HepG2 (cell line): ENCODE measurements around the gene SPAG9. TPM values are rescaled to one million over a fixed set of nuclear protein-coding genes. Genes with fewer than 3 reads are reported as not detected.
A peak's percentile ranks its signal among the peaks of the same experiment; 100 is the strongest.

Experiments used
- ATF4 ChIP-seq, 2 experiments: fragments of 450-650 bp in 1 of 2; sonication (generic) in 1 of 2; formaldehyde crosslinking; IDR thresholded peaks; 2 replicates each; pipeline versions ENCODE4 v1.5.0 to v1.8.0; 2020 to 2022; ENCODE audit warnings: mild to moderate bottlenecking in 1 of 2, missing genetic modification reagents in 1 of 2
- CEBPG ChIP-seq: IDR thresholded peaks from 2 replicates; pipeline ENCODE4 v1.6.1; 2016
- DMAP1 ChIP-seq: IDR thresholded peaks from 2 replicates; pipeline ENCODE4 v1.6.1; 2016
- EHMT2 ChIP-seq: fragments of 200-600 bp; sonication (generic); IDR thresholded peaks from 2 replicates; pipeline ENCODE4 v1.7.0; 2017; ENCODE audit warnings: antibody characterized with exemption, low read depth, low read length, borderline replicate concordance
- NFATC3 ChIP-seq: sonication (generic); formaldehyde crosslinking; IDR thresholded peaks from 2 replicates; pipeline ENCODE4 v1.5.1; 2020; ENCODE audit warnings: mild to moderate bottlenecking, missing genetic modification reagents
- NFIC ChIP-seq: IDR thresholded peaks from 2 replicates; pipeline ENCODE4 v1.6.1; 2012; ENCODE audit warnings: mild to moderate bottlenecking, low read length, inconsistent platforms
- NR2F6 ChIP-seq, 2 experiments: IDR thresholded peaks; 2 replicates each; pipeline ENCODE4 v1.6.1; 2016; ENCODE audit warnings: antibody characterized with exemption in 1 of 2, mild to moderate bottlenecking in 1 of 2
- PLRG1 ChIP-seq: fragments of 450-650 bp; conservative IDR thresholded peaks from 2 replicates; pipeline ENCODE4 v1.6.1; 2016
- POLR2AphosphoS5 ChIP-seq: IDR thresholded peaks from 2 replicates; pipeline ENCODE4 v1.6.1; 2012; ENCODE audit warnings: low read depth, low read length
- SIX4 ChIP-seq: sonication (generic); formaldehyde crosslinking; IDR thresholded peaks from 2 replicates; pipeline ENCODE4 v1.4.0; 2020; ENCODE audit warnings: missing genetic modification reagents
- SMAD9 ChIP-seq: sonication (generic); formaldehyde crosslinking; IDR thresholded peaks from 2 replicates; pipeline ENCODE4 v1.5.1; 2020; ENCODE audit warnings: mild to moderate bottlenecking, missing genetic modification reagents
- SSRP1 ChIP-seq: IDR thresholded peaks from 2 replicates; pipeline ENCODE4 v1.6.1; 2016; ENCODE audit warnings: control low read depth
- YEATS2 ChIP-seq: sonication (generic); formaldehyde crosslinking; IDR thresholded peaks from 2 replicates; pipeline ENCODE4 v1.4.0; 2020; ENCODE audit warnings: missing genetic modification reagents, borderline replicate concordance
- ZNF101 ChIP-seq: sonication (generic); formaldehyde crosslinking; IDR thresholded peaks from 2 replicates; pipeline ENCODE4 v1.4.0; 2020; ENCODE audit warnings: mild to moderate bottlenecking, low read depth, missing genetic modification reagents, borderline replicate concordance
- ZNF30 ChIP-seq: sonication (generic); formaldehyde crosslinking; IDR thresholded peaks from 2 replicates; pipeline ENCODE4 v1.5.0; 2020; ENCODE audit warnings: mild to moderate bottlenecking, missing genetic modification reagents
- ZNF326 ChIP-seq: sonication (generic); formaldehyde crosslinking; IDR thresholded peaks from 2 replicates; pipeline ENCODE4 v1.4.0; 2020; ENCODE audit warnings: missing genetic modification reagents, borderline replicate concordance
- ZNF414 ChIP-seq: sonication (generic); formaldehyde crosslinking; IDR thresholded peaks from 2 replicates; pipeline ENCODE4 v1.5.0; 2020; ENCODE audit warnings: missing genetic modification reagents
- ZNF563 ChIP-seq: sonication (generic); formaldehyde crosslinking; IDR thresholded peaks from 2 replicates; pipeline ENCODE4 v1.8.0; 2022; ENCODE audit warnings: mild to moderate bottlenecking, moderate library complexity, missing genetic modification reagents
- ZNF598 ChIP-seq: sonication (generic); formaldehyde crosslinking; IDR thresholded peaks from 2 replicates; pipeline ENCODE4 v1.5.1; 2020; ENCODE audit warnings: mild to moderate bottlenecking, missing genetic modification reagents, borderline replicate concordance
- ZNF7 ChIP-seq: IDR thresholded peaks from 2 replicates; pipeline ENCODE4 v1.6.1; 2016; ENCODE audit warnings: missing biosample characterization, missing genetic modification reagents
- ZNF775 ChIP-seq: sonication (generic); formaldehyde crosslinking; IDR thresholded peaks from 2 replicates; pipeline ENCODE4 v1.4.0; 2020; ENCODE audit warnings: missing genetic modification reagents, mild to moderate bottlenecking, moderate library complexity, borderline replicate concordance
- ZSCAN29 ChIP-seq: sonication (generic); formaldehyde crosslinking; conservative IDR thresholded peaks from 2 replicates; pipeline ENCODE4 v1.4.0; 2020; ENCODE audit warnings: mild to moderate bottlenecking, missing genetic modification reagents
- polyA plus RNA-seq, 8 experiments: library from polyadenylated mRNA; depleted of rRNA in 3 of 8; stranded (reverse) in 7 of 8; unstranded in 1 of 8; fragments of >200 nt; fragmentation: Illumina TruSeq in 4 of 8; extraction: Trizol in 4 of 8; gene quantifications; 2 replicates each; pipeline versions ENCODE4 v1.2.1 to v1.2.3, GENCODE V29; 2011 to 2016; ENCODE audit warnings: low read depth in 4 of 8, missing spikeins in 1 of 8, mixed read lengths in 1 of 8; ENCODE audit not compliant: insufficient read depth in 1 of 8
- total RNA-seq, 5 experiments: library from RNA; depleted of rRNA; stranded (reverse); fragments of >200 nt; fragmentation: Illumina TruSeq; extraction: Trizol; gene quantifications; 2 replicates each; pipeline ENCODE4 v1.2.3, GENCODE V29; 2016; ENCODE audit warnings: low read depth in 1 of 5
- TF ChIP-seq, protein P1 (sequence below): sonication (generic); formaldehyde crosslinking; IDR thresholded peaks from 2 replicates; pipeline ENCODE4 v1.5.0; 2020; ENCODE audit warnings: missing genetic modification reagents
- TF ChIP-seq, protein P2 (sequence below): sonication (generic); formaldehyde crosslinking; IDR thresholded peaks from 2 replicates; pipeline ENCODE4 v1.4.0; 2020; ENCODE audit warnings: missing genetic modification reagents

The SPAG9 gene
- total and polyA plus RNA-seq, 2 of the 13 experiments (the other 11 are each of a cell fraction or from before 2014, with no cell fraction given) = 43.2 to 78.6 TPM

DNA sequence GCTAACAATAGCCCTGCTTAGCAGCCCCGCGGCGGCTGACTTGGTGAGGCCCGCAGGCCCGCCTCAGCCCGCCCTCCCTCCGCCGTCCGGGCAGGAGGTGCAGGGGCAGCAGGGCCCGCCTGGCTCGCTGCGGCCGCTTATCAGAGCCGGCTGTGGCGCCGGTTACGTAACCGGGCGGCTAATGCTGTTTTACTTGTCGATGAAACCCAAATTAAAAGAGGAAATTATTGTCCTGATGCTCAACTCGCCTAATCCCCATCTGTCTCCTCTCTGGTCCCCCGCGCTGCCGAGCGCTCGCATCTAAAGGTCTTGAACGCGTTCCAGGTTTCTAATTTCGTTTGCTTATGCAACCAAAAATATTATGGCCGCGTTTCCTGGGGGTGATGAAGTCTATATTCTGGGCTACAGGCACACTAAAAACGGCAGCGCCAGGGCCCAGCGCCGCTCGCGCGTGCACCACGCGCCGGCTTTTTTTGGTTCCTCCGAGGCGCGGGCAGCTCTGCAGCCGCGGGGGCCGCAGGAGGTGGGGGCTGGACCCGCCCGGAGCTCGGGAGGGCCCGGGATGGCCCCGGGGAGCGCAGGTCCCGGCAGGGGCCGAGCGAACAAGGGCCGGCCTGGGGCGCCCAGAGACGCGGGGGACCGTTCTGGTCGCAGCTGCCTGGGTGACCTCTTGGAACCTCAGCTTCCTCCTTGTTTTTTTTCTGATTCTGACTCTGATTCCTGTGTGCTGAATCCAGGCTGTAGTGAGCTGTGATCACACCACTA, 189.3 kb downstream of the SPAG9 start (continued):
- 0 out of 2 replicates have a peak, but pooled peaks have one; percentile 64 for TF ChIP-seq SMAD9 (CRISPR knock-in tag)
- no peak for TF ChIP-seq ATF4 (CRISPR knock-in tag; IDR thresholded peaks at IDR 0.05)
- TF ChIP-seq SSRP1 (CRISPR knock-in tag) = no peak
- 0 out of 2 replicates have a peak, but pooled peaks have one; percentile 22 for TF ChIP-seq ZSCAN29 (CRISPR knock-in tag)
- TF ChIP-seq, protein P1, sequence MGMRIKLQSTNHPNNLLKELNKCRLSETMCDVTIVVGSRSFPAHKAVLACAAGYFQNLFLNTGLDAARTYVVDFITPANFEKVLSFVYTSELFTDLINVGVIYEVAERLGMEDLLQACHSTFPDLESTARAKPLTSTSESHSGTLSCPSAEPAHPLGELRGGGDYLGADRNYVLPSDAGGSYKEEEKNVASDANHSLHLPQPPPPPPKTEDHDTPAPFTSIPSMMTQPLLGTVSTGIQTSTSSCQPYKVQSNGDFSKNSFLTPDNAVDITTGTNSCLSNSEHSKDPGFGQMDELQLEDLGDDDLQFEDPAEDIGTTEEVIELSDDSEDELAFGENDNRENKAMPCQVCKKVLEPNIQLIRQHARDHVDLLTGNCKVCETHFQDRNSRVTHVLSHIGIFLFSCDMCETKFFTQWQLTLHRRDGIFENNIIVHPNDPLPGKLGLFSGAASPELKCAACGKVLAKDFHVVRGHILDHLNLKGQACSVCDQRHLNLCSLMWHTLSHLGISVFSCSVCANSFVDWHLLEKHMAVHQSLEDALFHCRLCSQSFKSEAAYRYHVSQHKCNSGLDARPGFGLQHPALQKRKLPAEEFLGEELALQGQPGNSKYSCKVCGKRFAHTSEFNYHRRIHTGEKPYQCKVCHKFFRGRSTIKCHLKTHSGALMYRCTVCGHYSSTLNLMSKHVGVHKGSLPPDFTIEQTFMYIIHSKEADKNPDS (CRISPR knock-in tag) = no peak
- TF ChIP-seq, protein P2, sequence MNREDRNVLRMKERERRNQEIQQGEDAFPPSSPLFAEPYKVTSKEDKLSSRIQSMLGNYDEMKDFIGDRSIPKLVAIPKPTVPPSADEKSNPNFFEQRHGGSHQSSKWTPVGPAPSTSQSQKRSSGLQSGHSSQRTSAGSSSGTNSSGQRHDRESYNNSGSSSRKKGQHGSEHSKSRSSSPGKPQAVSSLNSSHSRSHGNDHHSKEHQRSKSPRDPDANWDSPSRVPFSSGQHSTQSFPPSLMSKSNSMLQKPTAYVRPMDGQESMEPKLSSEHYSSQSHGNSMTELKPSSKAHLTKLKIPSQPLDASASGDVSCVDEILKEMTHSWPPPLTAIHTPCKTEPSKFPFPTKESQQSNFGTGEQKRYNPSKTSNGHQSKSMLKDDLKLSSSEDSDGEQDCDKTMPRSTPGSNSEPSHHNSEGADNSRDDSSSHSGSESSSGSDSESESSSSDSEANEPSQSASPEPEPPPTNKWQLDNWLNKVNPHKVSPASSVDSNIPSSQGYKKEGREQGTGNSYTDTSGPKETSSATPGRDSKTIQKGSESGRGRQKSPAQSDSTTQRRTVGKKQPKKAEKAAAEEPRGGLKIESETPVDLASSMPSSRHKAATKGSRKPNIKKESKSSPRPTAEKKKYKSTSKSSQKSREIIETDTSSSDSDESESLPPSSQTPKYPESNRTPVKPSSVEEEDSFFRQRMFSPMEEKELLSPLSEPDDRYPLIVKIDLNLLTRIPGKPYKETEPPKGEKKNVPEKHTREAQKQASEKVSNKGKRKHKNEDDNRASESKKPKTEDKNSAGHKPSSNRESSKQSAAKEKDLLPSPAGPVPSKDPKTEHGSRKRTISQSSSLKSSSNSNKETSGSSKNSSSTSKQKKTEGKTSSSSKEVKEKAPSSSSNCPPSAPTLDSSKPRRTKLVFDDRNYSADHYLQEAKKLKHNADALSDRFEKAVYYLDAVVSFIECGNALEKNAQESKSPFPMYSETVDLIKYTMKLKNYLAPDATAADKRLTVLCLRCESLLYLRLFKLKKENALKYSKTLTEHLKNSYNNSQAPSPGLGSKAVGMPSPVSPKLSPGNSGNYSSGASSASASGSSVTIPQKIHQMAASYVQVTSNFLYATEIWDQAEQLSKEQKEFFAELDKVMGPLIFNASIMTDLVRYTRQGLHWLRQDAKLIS (CRISPR knock-in tag) = peak; percentile 61; the same call in 1 of the 2 replicates
- no peak for TF ChIP-seq ZNF326 (CRISPR knock-in tag)
- no peak for TF ChIP-seq NR2F6 (IDR thresholded peaks at IDR 0.05)
- TF ChIP-seq NR2F6 (CRISPR knock-in tag; IDR thresholded peaks at IDR 0.05) = 0 out of 2 replicates have a peak, but pooled peaks have one; percentile 53
- peak; percentile 65 for TF ChIP-seq ZNF414 (CRISPR knock-in tag)
- peak; percentile 66; the same call in 1 of the 2 replicates for TF ChIP-seq ZNF775 (CRISPR knock-in tag)
- no peak for TF ChIP-seq ZNF7 (CRISPR knock-in tag)
- TF ChIP-seq ZNF598 (CRISPR knock-in tag) = 0 out of 2 replicates have a peak, but pooled peaks have one; percentile 47
- no peak for TF ChIP-seq ZNF101
- TF ChIP-seq POLR2AphosphoS5 = peak; percentile 12; the same call in 1 of the 2 replicates
- TF ChIP-seq ZNF30 (CRISPR knock-in tag) = no peak; the same call in 1 of the 2 replicates
- no peak for TF ChIP-seq PLRG1
- TF ChIP-seq NFATC3 (CRISPR knock-in tag) = peak; percentile 82; the same call in 1 of the 2 replicates
- peak; percentile 83 for TF ChIP-seq ZNF563
- no peak; the same call in 1 of the 2 replicates for TF ChIP-seq YEATS2
- no peak for TF ChIP-seq NFIC
- peak; percentile 77; the same call in 1 of the 2 replicates for TF ChIP-seq DMAP1 (CRISPR knock-in tag)
- TF ChIP-seq CEBPG (CRISPR knock-in tag) = peak; percentile 89
- TF ChIP-seq EHMT2 = no peak
- no peak for TF ChIP-seq SIX4 (CRISPR knock-in tag)
